ENCODE measurements around the gene ATG101. TPM values are rescaled to one million over a fixed set of nuclear protein-coding genes. Genes with fewer than 3 reads are reported as not detected.

The ATG101 gene
- polyA plus RNA-seq, 1 donor (not counting 4 experiments of a cell fraction or from before 2014, with no cell fraction given) = 62.7 TPM

DNA sequence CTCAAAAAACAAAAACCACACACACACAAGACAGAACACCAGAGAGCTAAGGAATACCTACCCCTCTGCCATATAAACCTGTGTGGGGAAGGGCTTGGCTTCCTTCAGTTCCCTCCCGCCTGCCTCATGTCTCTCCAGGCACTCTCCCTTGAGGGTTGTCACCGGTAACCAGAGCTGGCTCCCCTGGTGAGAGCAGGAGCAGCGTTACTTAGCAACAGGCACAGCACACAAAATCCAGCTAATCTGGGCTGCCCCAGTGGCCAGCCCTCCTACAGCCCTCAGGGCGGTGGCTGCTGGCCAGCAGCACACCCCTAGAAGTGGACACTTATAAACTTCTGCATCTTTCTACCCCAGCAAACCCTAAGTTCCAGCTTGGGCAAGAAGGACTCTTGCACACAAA lies 40.1 kb upstream of the ATG101 start:
- Histone ChIP-seq H4K20me1 (ENCODE audit: control insufficient read depth, extremely low read depth, insufficient read depth, low read length) (no peaks in the 10 kb centered on the region), H3K27me3 (ENCODE audit: control insufficient read depth, extremely low read depth, insufficient read depth, low read length) (peaks cover under 1% of the 10 kb centered on the region), H3K9me1 (ENCODE audit: control insufficient read depth, extremely low read depth, insufficient read depth, low read length) (no peaks in the 10 kb centered on the region), H3K27ac (ENCODE audit: control insufficient read depth, insufficient read depth, low read length) (no peak overlapping the region), H3K9ac (ENCODE audit: control insufficient read depth, extremely low read depth, insufficient read depth, low read length) (no peak overlapping the region), H3K4me3 (ENCODE audit: control insufficient read depth in 2 of 3, extremely low read depth in 1 of 3, insufficient read depth in 2 of 3, low read depth in 1 of 3, low read length in 3 of 3) (no peak overlapping the region), H3K9me3 (ENCODE audit: control insufficient read depth, low read depth, low read length) (no peaks in the 10 kb centered on the region), H2AFZ (ENCODE audit: control insufficient read depth, low read length) (no peak overlapping the region), H3K4me1 (ENCODE audit: control insufficient read depth, extremely low read depth, insufficient read depth, low read length) (peaks cover 20% of the 10 kb centered on the region), H3K36me3 (ENCODE audit: control insufficient read depth in 2 of 2, extremely low read depth in 1 of 2, insufficient read depth in 2 of 2, low read length in 2 of 2) (no peaks in the 10 kb centered on the region), H3K4me2 (ENCODE audit: control insufficient read depth, extremely low read depth, insufficient read depth, low read depth, low read length) (no peak overlapping the region), H3K79me2 (ENCODE audit: control insufficient read depth, insufficient read depth, low read length) (no peaks in the 10 kb centered on the region)
- no peak for FAIRE-seq
- no peak for TF ChIP-seq EZH2 (IDR thresholded peaks at IDR 0.05; ENCODE audit: low read length)
- no peak for TF ChIP-seq CTCF (optimal IDR thresholded peaks at IDR 0.05 in 1 of 3, IDR thresholded peaks at IDR 0.05 in 1 of 3, conservative IDR thresholded peaks at IDR 0.05 in 1 of 3; ENCODE audit: extremely low read depth in 1 of 3, insufficient read depth in 2 of 3, low read length in 3 of 3)
- DNase-seq (ENCODE audit: low read depth, low spot score) = no peak
- dilution Hi-C loops (cut with MboI; ENCODE audit: extremely low pct_ligation_motif_present, low sequenced_read_pairs) = no loop called here

DNA sequence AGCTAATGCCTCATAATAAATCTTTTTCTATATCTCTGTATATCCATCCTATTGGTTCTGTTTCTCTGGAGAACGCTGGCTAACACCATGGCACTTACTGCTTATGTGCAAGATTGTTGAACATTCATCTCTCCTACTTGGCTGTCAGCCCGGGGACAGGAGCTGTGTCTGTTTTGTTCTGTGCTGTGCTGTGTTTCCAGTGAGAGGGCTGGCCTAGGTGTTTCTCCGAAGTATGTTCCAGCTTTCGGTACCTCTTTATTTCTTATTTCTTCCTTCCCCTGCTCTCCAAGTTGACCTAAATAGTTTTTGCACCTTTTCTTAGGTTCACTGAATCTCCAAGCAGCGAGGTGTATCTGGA lies 37.4 kb upstream of the ATG101 start:
- no peaks in the 10 kb centered on the region for H3K36me3 ChIP-seq (ENCODE audit: control insufficient read depth in 2 of 2, extremely low read depth in 1 of 2, insufficient read depth in 2 of 2, low read length in 2 of 2)
- H3K4me3 ChIP-seq (ENCODE audit: control insufficient read depth in 2 of 3, extremely low read depth in 1 of 3, insufficient read depth in 2 of 3, low read depth in 1 of 3, low read length in 3 of 3) = peak overlapping the region; percentile 0 to 51 (median 41)
- peaks cover 20% of the 10 kb centered on the region for H3K4me1 ChIP-seq (ENCODE audit: control insufficient read depth, extremely low read depth, insufficient read depth, low read length)
- peak overlapping the region; percentile 46 for H3K9ac ChIP-seq (ENCODE audit: control insufficient read depth, extremely low read depth, insufficient read depth, low read length)
- no peaks in the 10 kb centered on the region for H3K9me3 ChIP-seq (ENCODE audit: control insufficient read depth, low read depth, low read length)
- peaks cover 13% of the 10 kb centered on the region for H3K27me3 ChIP-seq (ENCODE audit: control insufficient read depth, extremely low read depth, insufficient read depth, low read length)
- H3K4me2 ChIP-seq (ENCODE audit: control insufficient read depth, extremely low read depth, insufficient read depth, low read depth, low read length) = peak overlapping the region; percentile 97
- H3K79me2 ChIP-seq (ENCODE audit: control insufficient read depth, insufficient read depth, low read length) = no peaks in the 10 kb centered on the region
- H3K9me1 ChIP-seq (ENCODE audit: control insufficient read depth, extremely low read depth, insufficient read depth, low read length) = no peaks in the 10 kb centered on the region
- TF ChIP-seq EZH2 (IDR thresholded peaks at IDR 0.05; ENCODE audit: low read length) (no peak), CTCF (optimal IDR thresholded peaks at IDR 0.05 in 1 of 3, IDR thresholded peaks at IDR 0.05 in 1 of 3, conservative IDR thresholded peaks at IDR 0.05 in 1 of 3; ENCODE audit: extremely low read depth in 1 of 3, insufficient read depth in 2 of 3, low read length in 3 of 3) (no peak)
- peak overlapping the region; percentile 83 for H2AFZ ChIP-seq (ENCODE audit: control insufficient read depth, low read length)
- peak; percentile 26 for FAIRE-seq
- peak overlapping the region; percentile 31 for H3K27ac ChIP-seq (ENCODE audit: control insufficient read depth, insufficient read depth, low read length)
- dilution Hi-C loops (cut with MboI; ENCODE audit: extremely low pct_ligation_motif_present, low sequenced_read_pairs) = no loop called here
- no peaks in the 10 kb centered on the region for H4K20me1 ChIP-seq (ENCODE audit: control insufficient read depth, extremely low read depth, insufficient read depth, low read length)
- no peak for DNase-seq (ENCODE audit: low read depth, low spot score)
